HG02798 (cell line): Measurements from ENCODE around the gene PTPRK.

Experiments
- ATAC-seq: cut with Tn5 transposase; IDR thresholded peaks from one replicate; pipeline ENCODE4 v1.9.1; 2021; ENCODE audit warnings: mild to moderate bottlenecking; ENCODE audit not compliant: unreplicated experiment, poor library complexity

PTPRK gene

DNA sequence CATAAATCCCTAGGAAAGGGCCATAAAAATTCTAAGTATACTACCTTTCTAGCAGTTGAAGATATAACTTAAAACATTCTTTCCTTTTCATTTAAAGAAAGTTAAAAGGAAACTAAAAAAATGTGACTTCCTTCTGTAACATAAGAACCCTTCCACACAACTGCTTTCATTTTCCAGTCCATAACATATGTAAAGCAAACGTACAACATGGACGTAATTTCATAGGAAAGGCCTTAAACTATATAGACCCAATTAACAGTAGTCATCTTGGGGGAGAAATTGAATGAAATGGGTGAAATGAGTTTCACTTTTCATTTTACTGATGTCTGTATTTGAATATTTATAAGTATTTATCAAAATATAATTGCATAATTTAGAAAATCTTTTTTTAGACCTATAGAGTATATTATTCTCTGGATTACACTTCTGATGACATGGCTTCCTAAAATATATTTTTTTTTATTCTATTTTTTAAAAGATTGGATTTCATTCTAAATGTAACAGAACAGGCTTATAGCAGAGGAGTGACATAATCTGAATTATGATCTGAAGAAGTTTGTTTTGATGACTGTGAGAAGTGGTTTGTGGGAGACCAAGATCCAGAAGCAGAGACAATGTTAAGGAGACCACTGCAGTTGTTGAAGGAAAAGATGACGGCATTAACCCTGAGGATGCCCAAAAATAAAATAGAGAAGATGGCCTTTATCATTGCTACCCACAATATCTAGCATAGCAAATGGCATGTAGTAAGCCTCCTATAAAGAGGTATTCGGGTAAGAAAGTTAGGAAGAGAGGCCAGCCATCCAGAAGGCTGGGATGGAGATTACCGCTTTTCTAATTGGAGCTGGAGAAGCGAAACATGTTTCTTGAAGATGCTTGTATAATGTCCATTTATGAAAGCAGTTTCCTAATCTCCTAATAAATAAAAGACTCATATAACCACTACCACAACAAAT lies 260.4 kb downstream of the PTPRK start:
- ATAC-seq = peak; percentile 43

- peak; percentile 90 for ATAC-seq
Measured at GRCh38 chr6:128259029-128259724, 261.2 kb downstream of the PTPRK start.

- no peak for ATAC-seq
Measured at GRCh38 chr6:128256095-128256494, 264.3 kb downstream of the PTPRK start.

GRCh38 chr6:128252341-128253176 lies 267.8 kb downstream of the PTPRK start:
- peak; percentile 76 for ATAC-seq

DNA sequence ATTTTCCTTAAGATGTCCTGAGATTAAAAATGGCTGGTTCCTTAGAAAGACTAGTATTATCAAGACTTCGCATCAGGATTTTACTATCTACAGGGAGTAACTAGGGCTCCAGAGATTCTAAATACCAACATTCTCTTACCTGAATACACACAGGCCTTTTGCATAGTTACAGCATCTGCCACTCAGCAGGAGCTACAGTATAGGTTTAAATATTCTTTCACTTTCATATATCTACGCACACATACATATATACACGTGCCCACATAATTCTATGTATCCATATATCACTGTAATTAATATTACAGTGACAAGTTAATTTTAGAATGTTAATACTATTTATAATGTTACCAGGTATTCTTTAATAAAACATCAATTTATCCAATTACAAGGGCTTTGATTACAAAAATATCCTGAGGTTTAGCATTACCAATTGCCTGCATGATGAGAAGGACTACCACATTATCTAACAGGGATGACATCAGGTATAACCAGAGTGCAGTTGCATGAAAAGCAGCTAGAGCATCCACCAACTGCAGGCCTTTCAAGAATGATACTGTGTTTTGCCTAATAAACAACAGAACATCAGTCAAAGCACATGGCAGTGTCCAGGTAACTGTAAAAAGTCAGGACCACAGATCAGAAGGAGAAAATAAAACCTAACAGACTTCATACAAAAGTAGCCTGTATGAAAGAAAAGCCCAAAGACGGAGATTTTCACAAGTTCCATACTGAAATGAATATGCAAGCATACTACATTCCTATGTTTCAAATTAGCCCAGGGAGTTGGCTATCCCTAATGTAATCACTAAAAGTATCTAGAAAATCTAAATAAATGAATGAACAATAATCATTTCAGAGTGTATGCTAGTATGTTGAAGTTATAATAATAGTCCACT lies 268.7 kb downstream of the PTPRK start:
- ATAC-seq = no peak

GRCh38 chr6:128250370-128251070 lies 269.9 kb downstream of the PTPRK start:
- ATAC-seq = no peak

- no peak for ATAC-seq
Measured at GRCh38 chr6:128249429-128249828, 271.0 kb downstream of the PTPRK start.

DNA sequence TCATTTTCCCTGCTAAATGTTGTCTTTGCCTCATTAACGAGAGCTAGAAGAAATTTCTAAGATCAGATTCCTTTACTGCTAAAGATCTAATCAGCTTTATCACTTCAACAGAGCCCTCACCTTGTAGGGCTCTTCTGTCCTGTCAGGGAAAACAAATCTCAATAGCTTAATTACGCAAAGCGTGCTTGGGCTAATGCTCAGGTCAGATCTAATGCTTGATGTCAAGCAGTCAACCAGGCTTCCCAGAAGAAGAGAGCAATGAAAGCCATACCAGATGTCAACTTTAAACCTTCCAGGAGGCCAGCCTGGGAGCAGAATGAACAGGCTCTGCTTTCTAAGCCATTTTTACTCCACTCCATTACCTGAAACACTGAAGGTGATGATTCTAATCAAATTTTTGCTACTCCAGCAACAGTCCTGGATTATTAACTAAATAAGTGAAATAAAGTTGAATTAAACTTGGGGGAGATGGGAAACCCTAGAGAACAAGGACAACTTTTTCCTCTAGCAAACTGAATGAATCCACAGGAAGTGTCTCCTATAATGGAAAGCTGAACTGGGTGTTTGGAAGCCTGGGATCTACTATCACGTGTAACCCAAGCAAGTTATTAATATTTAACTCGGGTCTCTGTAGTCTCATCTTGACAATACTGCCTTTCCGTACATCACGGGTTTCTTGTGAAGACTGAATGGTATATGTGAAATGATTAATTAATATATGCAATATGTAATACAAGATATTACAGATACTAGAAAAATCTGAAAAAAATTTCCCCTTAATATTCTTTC lies 273.7 kb downstream of the PTPRK start:
- no peak for ATAC-seq

DNA sequence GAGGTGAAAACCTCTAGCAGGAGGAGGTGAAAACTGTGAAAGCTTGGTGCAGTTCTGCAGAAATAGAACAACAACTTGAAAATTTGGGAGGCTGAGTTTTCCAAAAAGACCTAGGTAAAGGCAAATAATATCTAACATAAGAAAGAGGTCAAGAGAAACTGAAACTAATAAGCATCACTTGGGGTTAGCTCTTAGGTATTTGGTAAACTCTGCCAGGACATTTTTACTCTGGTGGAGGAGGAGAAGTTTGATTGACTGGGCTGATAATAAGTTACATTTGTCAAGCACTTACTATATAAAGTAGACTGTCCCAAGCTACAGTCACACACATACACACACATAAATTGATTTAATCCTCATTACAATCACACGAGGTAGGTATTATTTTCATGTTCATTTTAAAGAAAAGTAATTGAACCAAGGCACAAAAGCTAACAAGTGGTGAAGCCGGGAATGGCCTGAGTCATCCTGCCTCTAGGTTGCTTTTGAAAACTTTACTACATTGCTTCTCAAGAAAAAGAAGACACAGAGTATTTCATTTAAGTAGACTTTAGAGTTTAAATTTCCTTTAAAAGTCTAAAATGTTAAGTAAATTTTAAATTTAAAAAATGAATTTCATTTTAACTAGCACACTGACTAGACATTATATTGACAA lies 275.5 kb downstream of the PTPRK start:
- no peak for ATAC-seq

- no peak for ATAC-seq
Measured at GRCh38 chr6:128242765-128243403, 277.5 kb downstream of the PTPRK start.

DNA sequence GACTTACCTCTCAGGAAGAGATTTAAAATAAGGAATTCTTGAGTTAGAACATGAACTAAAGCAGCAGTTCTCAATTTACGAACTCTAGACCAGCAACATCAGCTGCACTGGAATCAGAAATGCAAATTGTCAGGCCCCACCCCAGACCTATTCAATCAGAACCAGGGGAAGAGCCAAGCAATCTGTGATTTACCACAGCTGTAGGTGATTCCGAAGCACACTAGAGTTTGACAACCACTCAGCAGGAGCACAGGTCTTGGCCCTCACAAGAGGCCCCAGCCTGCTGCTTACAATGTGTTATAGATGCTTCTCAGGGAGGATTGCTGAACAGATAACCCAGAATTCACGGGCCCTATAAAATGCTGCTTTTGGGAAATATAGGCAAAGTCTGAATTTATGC lies 279.2 kb downstream of the PTPRK start:
- peak; percentile 48 for ATAC-seq

DNA sequence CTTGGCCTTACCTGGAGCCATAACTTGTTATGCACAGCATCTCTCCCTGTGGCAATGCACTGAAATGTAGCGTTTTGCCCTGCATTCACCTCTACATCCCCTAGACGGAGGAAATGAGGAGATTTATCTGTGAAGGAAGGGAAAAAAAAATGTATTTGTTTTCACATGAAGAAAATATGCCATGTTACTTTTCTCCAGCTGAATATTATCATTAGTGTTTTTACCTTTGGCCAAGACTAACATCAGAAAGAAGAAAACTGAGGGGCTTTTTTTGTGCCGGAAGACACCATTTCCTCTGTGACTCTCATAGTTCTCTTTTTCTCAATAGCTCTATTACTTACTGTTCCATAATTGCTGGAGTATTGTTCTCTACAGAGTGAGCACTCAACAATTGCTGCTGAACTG lies 280.4 kb downstream of the PTPRK start:
- peak; percentile 61 for ATAC-seq

GRCh38 chr6:128239146-128239545 lies 281.3 kb downstream of the PTPRK start:
- no peak for ATAC-seq

GRCh38 chr6:128238225-128238624 lies 282.2 kb downstream of the PTPRK start:
- ATAC-seq = no peak

DNA sequence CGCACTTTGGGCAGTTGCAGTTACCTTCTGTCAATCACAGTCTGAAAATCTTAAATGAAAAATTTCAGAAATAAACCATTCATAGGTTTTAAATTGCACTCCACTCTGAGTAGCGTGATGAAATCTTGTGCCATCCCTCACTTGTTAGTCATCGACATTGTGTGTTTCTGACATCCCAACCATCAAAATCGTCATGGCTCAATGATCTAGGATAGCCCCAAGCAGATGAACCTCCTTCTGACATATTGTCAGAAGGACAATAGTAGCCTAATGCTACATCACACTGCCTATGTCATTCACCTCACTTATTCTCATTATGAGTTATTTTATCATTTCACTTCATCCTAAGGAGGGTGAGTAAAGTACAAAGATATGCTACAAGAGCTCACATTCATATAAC lies 284.8 kb downstream of the PTPRK start:
- no peak for ATAC-seq

DNA sequence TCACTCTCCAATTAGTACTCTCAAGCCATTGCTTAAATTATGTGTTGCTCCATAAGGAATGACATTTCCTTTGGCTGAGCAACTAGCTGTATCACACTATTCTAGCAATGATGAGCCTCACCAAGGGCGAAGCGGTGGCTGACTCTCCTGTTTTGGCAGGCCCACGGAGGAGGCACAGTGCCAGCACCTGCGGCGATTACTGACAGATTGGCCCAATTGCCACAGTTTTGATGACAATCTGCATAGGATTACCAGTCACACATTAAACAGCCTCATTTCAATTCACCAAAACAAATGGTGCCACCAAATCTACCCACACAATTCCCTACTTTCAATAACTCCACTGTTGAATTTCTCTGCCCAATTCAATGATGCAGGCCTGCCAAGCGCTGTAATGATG lies 286.9 kb downstream of the PTPRK start:
- no peak for ATAC-seq

- ATAC-seq = no peak
Measured at GRCh38 chr6:128230267-128230989, 290.0 kb downstream of the PTPRK start.
